ES-I3 (cell line): ENCODE data around the gene GDE1.

Experiments used
- H3K36me3 ChIP-seq: 2 replicates; pipeline ENCODE4 v1.6.1; 2013; ENCODE audit warnings: mild to moderate bottlenecking, low read length, control low read depth, moderate library complexity; ENCODE audit not compliant: insufficient read depth
- H3K4me1 ChIP-seq: 2 replicates; pipeline ENCODE4 v1.6.1; 2013; ENCODE audit warnings: mild to moderate bottlenecking, control low read depth, low read length; ENCODE audit not compliant: insufficient read depth
- H3K9ac ChIP-seq: 2 replicates; pipeline ENCODE4 v1.6.1; 2013; ENCODE audit warnings: low read depth, mild to moderate bottlenecking, low read length, moderate library complexity
- H3K9me3 ChIP-seq: 2 replicates; pipeline ENCODE4 v1.6.1; 2013; ENCODE audit warnings: mild to moderate bottlenecking, low read length, moderate library complexity; ENCODE audit not compliant: control insufficient read depth, insufficient read depth

GDE1 gene

DNA sequence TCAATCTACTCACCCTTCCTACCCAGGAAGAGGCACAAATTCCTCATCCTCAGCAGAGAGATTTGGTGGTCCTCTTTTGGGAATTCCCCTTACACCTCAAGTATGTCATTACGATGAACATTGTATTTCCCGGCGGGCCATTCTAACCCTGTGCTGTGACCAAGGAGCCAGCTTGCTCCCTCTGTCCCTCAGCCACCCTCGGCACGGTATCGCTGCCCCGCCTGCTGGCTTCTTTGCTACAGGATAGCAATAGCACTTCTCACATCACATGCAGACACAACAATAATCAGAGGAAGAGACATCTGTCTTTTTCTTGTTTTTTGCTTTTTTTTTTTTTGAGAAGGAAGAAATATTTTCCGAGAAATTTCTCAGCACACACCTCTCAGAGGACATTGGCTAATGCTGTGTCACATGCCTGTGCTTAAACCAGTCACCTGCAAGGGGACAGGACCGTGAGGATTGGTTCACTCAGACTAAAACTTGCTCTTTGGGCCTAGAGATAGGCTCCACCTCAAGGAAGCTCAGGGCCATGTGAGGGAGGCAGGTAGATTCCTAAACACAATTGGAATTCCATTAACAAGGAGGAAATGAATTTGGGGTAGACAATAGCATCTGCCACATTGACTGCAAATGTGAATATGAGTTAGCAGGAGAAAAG is 63.0 kb downstream of the GDE1 start:
- Histone ChIP-seq H3K9me3 (no peaks in the 10 kb centered on the region), H3K36me3 (no peaks in the 10 kb centered on the region), H3K4me1 (no peaks in the 10 kb centered on the region), H3K9ac (no peak overlapping the region; the same call in 1 of the 2 replicates)
